Gastrocnemius medialis (tissue), 4 donors: ENCODE measurements around the gene RAB44.

Experiments
- POLR2A ChIP-seq, 2 donors: fragments of 450-650 bp; IDR thresholded peaks; one replicate each; pipeline ENCODE4 v1.6.1; 2017; ENCODE audit warnings: antibody characterized with exemption in 2 of 2, mild to moderate bottlenecking in 2 of 2, moderate library complexity in 2 of 2
- TF ChIP-seq, protein P1 (sequence below), 5 experiments: fragments of 450-650 bp in 3 of 5; fragments of 200-600 bp in 2 of 5; sonication (generic) in 2 of 5; IDR thresholded peaks in 4 of 5; conservative IDR thresholded peaks in 1 of 5; 1 replicate in 4 of 5; 2 replicates in 1 of 5; pipeline ENCODE4 v1.5.1; 2016 to 2019; ENCODE audit warnings: antibody characterized with exemption in 5 of 5, mild to moderate bottlenecking in 3 of 5, moderate library complexity in 3 of 5

DNA sequence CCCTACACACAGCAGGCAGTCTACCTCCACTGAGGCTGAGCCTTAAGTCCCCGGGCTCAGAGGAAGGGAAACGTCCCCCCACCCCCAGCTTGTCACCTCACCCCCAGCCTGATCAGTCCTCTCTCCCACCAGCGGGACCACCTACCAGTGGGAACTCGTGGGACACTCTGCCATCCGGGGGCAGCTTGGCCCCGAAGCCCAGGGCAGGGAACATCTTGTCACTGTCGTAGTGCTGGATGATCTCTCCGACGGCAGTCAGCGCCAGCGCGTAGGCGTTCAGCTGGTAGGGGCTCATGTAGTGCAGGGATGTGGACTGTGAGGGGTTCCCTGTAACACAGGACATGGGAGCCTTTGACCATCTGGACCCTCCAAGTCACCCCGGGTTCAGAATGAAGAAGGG is 48.6 kb downstream of the RAB44 start:
- TF ChIP-seq POLR2A (IDR thresholded peaks at IDR 0.05): no peak
- TF ChIP-seq, protein P1, sequence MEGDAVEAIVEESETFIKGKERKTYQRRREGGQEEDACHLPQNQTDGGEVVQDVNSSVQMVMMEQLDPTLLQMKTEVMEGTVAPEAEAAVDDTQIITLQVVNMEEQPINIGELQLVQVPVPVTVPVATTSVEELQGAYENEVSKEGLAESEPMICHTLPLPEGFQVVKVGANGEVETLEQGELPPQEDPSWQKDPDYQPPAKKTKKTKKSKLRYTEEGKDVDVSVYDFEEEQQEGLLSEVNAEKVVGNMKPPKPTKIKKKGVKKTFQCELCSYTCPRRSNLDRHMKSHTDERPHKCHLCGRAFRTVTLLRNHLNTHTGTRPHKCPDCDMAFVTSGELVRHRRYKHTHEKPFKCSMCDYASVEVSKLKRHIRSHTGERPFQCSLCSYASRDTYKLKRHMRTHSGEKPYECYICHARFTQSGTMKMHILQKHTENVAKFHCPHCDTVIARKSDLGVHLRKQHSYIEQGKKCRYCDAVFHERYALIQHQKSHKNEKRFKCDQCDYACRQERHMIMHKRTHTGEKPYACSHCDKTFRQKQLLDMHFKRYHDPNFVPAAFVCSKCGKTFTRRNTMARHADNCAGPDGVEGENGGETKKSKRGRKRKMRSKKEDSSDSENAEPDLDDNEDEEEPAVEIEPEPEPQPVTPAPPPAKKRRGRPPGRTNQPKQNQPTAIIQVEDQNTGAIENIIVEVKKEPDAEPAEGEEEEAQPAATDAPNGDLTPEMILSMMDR (IDR thresholded peaks at IDR 0.05 in 4 of 5, conservative IDR thresholded peaks at IDR 0.05 in 1 of 5): no peak
